Activated CD4-positive, alpha-beta T cell treated with anti-CD3 and anti-CD28 coated beads, Interleukin-2, amount 50 U/mL, for 4 hours (primary cell): ENCODE data around the gene KLRG1.

ENCODE experiments used
- DNase-seq, 2 experiments: peaks; one replicate each; pipeline ENCODE4 v3.0.0-alpha.2; 2020

Gene KLRG1

GRCh38 chr12:8989413-8989812 lies at the start of gene KLRG1:
Gene KLRG1, plus strand, starts transcription at chr12:8989546. Its CDS starts 90 bp downstream, at chr12:8989636.
- DNase-seq: no peak

GRCh38 chr12:8941691-8942478 lies 47.5 kb upstream of the KLRG1 start:
- no peak for DNase-seq

GRCh38 chr12:8943565-8944186 lies 45.7 kb upstream of the KLRG1 start:
- no peak for DNase-seq

GRCh38 chr12:8946733-8947132 lies 42.6 kb upstream of the KLRG1 start:
- no peak for DNase-seq

- no peak for DNase-seq
Observed at GRCh38 chr12:8947737-8948136, 41.6 kb upstream of the KLRG1 start.

- DNase-seq: no peak
Observed at GRCh38 chr12:8948701-8949341, 40.5 kb upstream of the KLRG1 start.

- peak; percentile 83 for DNase-seq
Observed at GRCh38 chr12:8949342-8950220, 39.8 kb upstream of the KLRG1 start, which contains the start of gene M6PR. Gene M6PR, minus strand, starts transcription at chr12:8949645. Its CDS starts 3,241 bp downstream, at chr12:8946404.

- no peak for DNase-seq
Observed at GRCh38 chr12:8950221-8950527, 39.2 kb upstream of the KLRG1 start.

- DNase-seq: no peak
Observed at GRCh38 chr12:8950702-8951478, 38.5 kb upstream of the KLRG1 start.

GRCh38 chr12:8951744-8952143 lies 37.6 kb upstream of the KLRG1 start:
- no peak for DNase-seq

GRCh38 chr12:8953773-8954402 lies 35.5 kb upstream of the KLRG1 start:
- DNase-seq: peak; percentile 38 to 42

GRCh38 chr12:8956073-8956472 lies 33.3 kb upstream of the KLRG1 start:
- DNase-seq: no peak

- DNase-seq: no peak
Observed at GRCh38 chr12:8956772-8957171, 32.6 kb upstream of the KLRG1 start.

GRCh38 chr12:8957561-8957960 lies 31.8 kb upstream of the KLRG1 start:
- no peak for DNase-seq

- DNase-seq: no peak
Observed at GRCh38 chr12:8958066-8958465, 31.3 kb upstream of the KLRG1 start.

- no peak for DNase-seq
Observed at GRCh38 chr12:8960176-8960575, 29.2 kb upstream of the KLRG1 start.

- no peak for DNase-seq
Observed at GRCh38 chr12:8968761-8969160, 20.6 kb upstream of the KLRG1 start.

- DNase-seq: no peak
Observed at GRCh38 chr12:8969861-8970411, 19.4 kb upstream of the KLRG1 start.

- no peak for DNase-seq
Observed at GRCh38 chr12:8970432-8970831, 18.9 kb upstream of the KLRG1 start.

- DNase-seq: no peak
Observed at GRCh38 chr12:8980137-8980536, 9.2 kb upstream of the KLRG1 start.

GRCh38 chr12:8985213-8985754 lies 4.1 kb upstream of the KLRG1 start:
- no peak for DNase-seq
